GM12878 (cell line): Measurements from ENCODE around the gene ZNF582.

Source experiments
- PBX3 ChIP-seq: IDR thresholded peaks from 2 replicates; pipeline ENCODE4 v1.6.1; 2011; ENCODE audit warnings: mild to moderate bottlenecking, low read depth, low read length, moderate library complexity; ENCODE audit not compliant: insufficient replicate concordance
- POLR2A ChIP-seq: IDR thresholded peaks from 2 replicates; pipeline ENCODE4 v1.6.1; 2011; ENCODE audit warnings: low read depth, mild to moderate bottlenecking, low read length

DNA sequence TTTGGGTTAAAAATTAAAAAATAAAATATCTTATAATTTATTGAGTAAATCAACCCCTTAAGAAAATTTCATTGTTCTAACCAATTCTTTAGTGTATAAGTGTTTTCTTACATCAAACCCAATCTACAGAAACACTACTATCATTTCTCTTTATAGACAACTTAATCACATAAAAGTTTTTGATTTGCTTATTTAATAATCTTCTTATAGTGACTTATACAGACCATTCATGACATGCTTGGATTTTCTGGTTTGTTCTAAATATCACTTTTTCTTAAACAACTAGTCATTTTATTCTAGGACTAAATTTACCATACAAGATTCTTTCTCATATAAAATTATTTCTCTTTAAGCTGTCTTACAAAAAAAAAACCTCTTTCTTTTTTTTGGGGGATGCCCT is 51.4 kb downstream of the ZNF582 start:
- TF ChIP-seq PBX3 (no peak), POLR2A (no peak)
